Activated CD8-positive, alpha-beta T cell treated with anti-CD3 and anti-CD28 coated beads for 36 hours (primary cell): Measurements from ENCODE around the gene CCDC28A. TPM values are rescaled to one million over a fixed set of nuclear protein-coding genes. Genes with fewer than 3 reads are reported as not detected.

Source experiments
- ATAC-seq: fragments of 200-7000 bp; cut with Tn5 transposase; one replicate; pipeline ENCODE4 v1.10.0; 2021; ENCODE audit warnings: mild to moderate bottlenecking, moderate library complexity
- CTCF ChIA-PET: fragments of 350-600 bp; sonication (Branson Sonifier 250); formaldehyde crosslinking; loops from one replicate; lab custom pipeline; 2021; ENCODE audit warnings: antibody characterized with exemption; lab: Charles Lee
- POLR2A ChIA-PET: fragments of 350-600 bp; sonication (Branson Sonifier 250); formaldehyde crosslinking; loops from one replicate; lab custom pipeline; 2021; ENCODE audit warnings: antibody characterized with exemption; lab: Charles Lee
- DNase-seq: peaks from one replicate; pipeline ENCODE4 v3.0.0-alpha.2; 2020
- H3K27ac Mint-ChIP-seq: one replicate; pipeline ENCODE4 v1.8.0; 2021; ENCODE audit warnings: mild to moderate bottlenecking, mixed read lengths
- H3K27me3 Mint-ChIP-seq: one replicate; pipeline ENCODE4 v1.8.0; 2021; ENCODE audit warnings: mixed read lengths
- H3K36me3 Mint-ChIP-seq: one replicate; pipeline ENCODE4 v1.8.0; 2021; ENCODE audit warnings: low read depth, mixed read lengths
- H3K4me1 Mint-ChIP-seq: one replicate; pipeline ENCODE4 v1.8.0; 2021; ENCODE audit warnings: low read depth, mixed read lengths
- H3K4me3 Mint-ChIP-seq: one replicate; pipeline ENCODE4 v1.8.0; 2021; ENCODE audit warnings: mild to moderate bottlenecking, moderate library complexity, mixed read lengths
- H3K9me3 Mint-ChIP-seq: one replicate; pipeline ENCODE4 v1.8.0; 2021; ENCODE audit warnings: mixed read lengths
- intact Hi-C: fragments of 100-400 bp; cut with micrococcal nuclease; formaldehyde crosslinking; loops from one replicate; pipeline ENCODE4 v1.10.0; 2022
- total RNA-seq, 2 experiments: library from RNA; stranded (reverse); gene quantifications; one replicate each; pipeline ENCODE4 v1.2.3, GENCODE V29; 2021
- TF ChIP-seq, protein P1 (sequence below): fragments of 200-600 bp; IDR thresholded peaks from one replicate; pipeline ENCODE4 v1.8.0; 2022; ENCODE audit warnings: antibody characterized with exemption, mild to moderate bottlenecking

CCDC28A gene
- total RNA-seq, 2 experiments from 2014 or later, result 15.0 to 15.7 TPM

DNA sequence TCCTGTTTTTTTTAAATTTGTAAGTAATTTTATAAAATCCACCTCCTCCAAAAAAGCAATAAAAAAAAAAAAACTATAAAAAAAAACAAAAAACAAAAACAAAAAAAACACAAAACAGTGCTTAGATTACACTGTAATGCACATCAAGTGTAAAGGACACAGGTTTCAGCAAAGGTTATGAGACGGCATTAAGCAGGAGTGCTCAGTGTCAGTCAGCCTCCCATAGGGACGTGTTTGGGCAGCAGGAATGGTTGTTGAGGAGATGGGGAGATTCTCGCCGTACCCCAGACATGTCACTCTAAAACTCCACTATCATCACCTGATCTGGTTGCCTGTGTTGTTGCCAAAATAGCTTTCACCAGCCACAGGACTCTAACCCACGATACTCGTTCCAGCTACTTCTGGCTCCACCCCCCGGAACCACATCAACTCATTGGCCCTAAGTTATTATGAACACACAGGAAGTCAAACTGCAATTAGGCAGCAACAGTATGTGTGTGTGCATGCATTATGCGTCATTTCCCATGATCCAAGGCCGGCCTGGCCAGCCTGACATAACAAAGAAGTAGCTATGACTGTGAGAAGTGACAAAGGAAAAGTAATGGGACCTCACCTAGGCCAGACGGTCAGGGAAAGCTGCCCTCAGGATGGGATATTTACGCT, 51.0 kb downstream of the CCDC28A start:
- Mint-ChIP-seq H3K27me3 (no peaks in the 10 kb centered on the region), H3K4me1 (peaks cover 6% of the 10 kb centered on the region), H3K9me3 (no peaks in the 10 kb centered on the region), H3K27ac (peak overlapping the region; percentile 49), H3K4me3 (no peak overlapping the region), H3K36me3 (no peaks in the 10 kb centered on the region)
- TF ChIP-seq, protein P1, sequence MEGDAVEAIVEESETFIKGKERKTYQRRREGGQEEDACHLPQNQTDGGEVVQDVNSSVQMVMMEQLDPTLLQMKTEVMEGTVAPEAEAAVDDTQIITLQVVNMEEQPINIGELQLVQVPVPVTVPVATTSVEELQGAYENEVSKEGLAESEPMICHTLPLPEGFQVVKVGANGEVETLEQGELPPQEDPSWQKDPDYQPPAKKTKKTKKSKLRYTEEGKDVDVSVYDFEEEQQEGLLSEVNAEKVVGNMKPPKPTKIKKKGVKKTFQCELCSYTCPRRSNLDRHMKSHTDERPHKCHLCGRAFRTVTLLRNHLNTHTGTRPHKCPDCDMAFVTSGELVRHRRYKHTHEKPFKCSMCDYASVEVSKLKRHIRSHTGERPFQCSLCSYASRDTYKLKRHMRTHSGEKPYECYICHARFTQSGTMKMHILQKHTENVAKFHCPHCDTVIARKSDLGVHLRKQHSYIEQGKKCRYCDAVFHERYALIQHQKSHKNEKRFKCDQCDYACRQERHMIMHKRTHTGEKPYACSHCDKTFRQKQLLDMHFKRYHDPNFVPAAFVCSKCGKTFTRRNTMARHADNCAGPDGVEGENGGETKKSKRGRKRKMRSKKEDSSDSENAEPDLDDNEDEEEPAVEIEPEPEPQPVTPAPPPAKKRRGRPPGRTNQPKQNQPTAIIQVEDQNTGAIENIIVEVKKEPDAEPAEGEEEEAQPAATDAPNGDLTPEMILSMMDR, result no peak
- CTCF ChIA-PET, result interaction anchor here (0.9 kb wide), 1 partner anchor 9 kb away, joined by 3 read pairs; no protein-coding TSS in a partner anchor
- POLR2A ChIA-PET, result no interaction called here
- ATAC-seq, result peak; percentile 96
- intact Hi-C loops, result no loop called here
- peak; percentile 73 for DNase-seq

DNA sequence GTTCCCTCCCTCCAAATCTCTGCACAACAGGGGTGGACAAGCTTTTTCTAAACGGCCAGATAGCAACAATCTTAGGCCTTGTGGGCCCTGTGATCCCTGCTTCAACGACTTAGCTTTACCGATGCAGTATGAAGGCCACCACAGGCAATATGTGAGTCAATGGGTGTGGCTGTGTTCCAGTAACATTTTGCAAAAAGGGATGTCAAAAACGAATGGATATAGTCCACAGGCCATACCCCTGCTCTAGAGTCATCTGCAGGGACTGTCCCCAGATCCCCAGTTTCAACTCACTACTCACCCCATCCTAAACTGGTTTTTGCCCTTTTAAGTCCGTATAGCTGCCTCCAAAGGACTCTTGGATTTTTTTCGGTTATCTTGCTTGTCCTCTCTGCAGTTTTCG, 56.7 kb downstream of the CCDC28A start:
- POLR2A ChIA-PET, result interaction anchor here (1.1 kb wide), 1 partner anchor 11 kb away, joined by 4 read pairs; no protein-coding TSS in a partner anchor
- Mint-ChIP-seq H3K36me3 (no peaks in the 10 kb centered on the region), H3K27ac (no peak overlapping the region), H3K4me3 (no peak overlapping the region), H3K9me3 (no peaks in the 10 kb centered on the region), H3K4me1 (no peaks in the 10 kb centered on the region), H3K27me3 (no peaks in the 10 kb centered on the region)
- ATAC-seq, result no peak
- TF ChIP-seq, protein P1, result no peak
- intact Hi-C loops, result no loop called here
- CTCF ChIA-PET, result no interaction called here
- DNase-seq, result no peak

DNA sequence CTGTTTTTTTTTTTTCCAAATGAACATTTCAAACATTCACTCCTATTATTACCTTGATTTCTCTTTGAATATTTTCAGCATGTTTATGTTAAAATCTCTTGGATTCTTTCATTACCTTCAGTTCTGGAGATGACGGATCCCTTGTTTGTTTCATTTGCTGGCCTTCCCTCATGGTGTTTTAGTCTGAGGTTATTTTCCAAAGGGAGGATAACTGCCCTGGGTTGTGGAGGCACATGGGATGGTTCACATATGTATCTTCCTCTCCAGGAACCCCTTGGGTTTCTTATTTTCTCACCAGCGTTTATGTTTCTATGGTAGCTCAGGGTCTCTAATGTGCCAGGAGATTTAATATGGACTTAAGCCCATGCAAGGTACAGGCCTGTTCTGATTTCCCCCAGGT, 58.6 kb downstream of the CCDC28A start:
- DNase-seq (no peak), ATAC-seq (no peak)
- TF ChIP-seq, protein P1, result no peak
- Mint-ChIP-seq H3K4me1 (no peaks in the 10 kb centered on the region), H3K27ac (no peak overlapping the region), H3K4me3 (no peak overlapping the region), H3K27me3 (no peaks in the 10 kb centered on the region), H3K36me3 (no peaks in the 10 kb centered on the region), H3K9me3 (no peaks in the 10 kb centered on the region)
- ChIA-PET POLR2A (no interaction called here), CTCF (interaction anchor here (1.7 kb wide), 1 partner anchor 16 kb away, joined by 4 read pairs; no protein-coding TSS in a partner anchor)
- intact Hi-C loops, result no loop called here

DNA sequence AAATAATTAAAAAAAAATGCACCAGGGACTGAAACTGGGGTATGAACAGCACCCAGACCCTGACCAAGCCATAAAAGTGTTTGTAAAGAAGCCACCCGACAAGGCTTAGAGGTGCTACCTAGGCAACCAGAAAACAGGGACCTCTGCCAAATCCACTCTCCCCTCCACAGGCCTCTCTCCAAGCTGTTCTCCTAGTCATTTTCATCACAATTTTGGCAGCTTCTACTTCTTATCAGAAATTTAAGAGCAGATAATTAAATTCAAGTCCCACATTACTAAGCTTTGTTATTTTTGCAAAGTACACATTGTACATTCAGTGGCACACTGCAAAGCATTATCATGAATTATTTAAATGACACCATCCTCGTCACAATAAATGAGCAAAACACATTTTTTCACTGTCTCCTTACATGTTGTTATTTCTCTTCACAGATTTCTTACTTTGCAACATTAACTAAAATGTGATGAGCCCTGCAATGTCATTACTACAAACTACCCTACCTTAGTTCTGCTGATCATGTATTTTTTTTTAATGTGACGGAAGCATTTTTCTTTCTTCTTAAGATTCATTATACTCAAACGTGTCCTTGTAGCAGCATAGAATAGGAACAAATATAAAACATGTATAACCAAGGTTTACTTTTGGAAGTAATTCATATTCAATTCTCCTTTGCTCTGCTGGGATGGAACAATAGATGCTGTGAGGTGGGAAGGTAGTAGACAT, 60.4 kb downstream of the CCDC28A start:
- DNase-seq (no peak), ATAC-seq (no peak)
- Mint-ChIP-seq H3K4me1 (no peaks in the 10 kb centered on the region), H3K36me3 (no peaks in the 10 kb centered on the region), H3K27ac (no peak overlapping the region), H3K4me3 (no peak overlapping the region), H3K27me3 (no peaks in the 10 kb centered on the region), H3K9me3 (no peaks in the 10 kb centered on the region)
- ChIA-PET POLR2A (no interaction called here), CTCF (interaction anchor here (1.7 kb wide), 1 partner anchor 18 kb away, joined by 4 read pairs; no protein-coding TSS in a partner anchor)
- TF ChIP-seq, protein P1, result no peak
- intact Hi-C loops, result no loop called here

DNA sequence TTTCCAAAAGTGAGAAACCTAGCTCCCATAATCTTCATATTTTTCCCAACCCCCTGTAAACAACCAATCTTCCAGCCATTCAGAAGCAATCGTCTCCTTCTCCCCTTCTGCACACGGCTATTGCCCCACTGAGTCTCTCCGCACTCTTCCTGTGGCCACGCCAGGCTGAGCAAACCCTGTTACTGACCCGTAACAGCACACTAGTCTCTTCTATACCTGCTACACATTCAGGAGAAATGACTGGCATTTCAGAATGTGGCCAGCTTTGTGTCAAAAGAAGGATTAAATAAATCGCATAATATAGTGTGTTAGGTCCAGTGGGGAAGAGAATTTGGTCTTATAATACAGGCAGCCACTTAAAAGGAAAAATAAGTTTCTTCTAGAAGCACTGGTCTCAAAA, 63.7 kb downstream of the CCDC28A start:
- H3K4me1 Mint-ChIP-seq, result no peaks in the 10 kb centered on the region
- H3K4me3 Mint-ChIP-seq, result no peak overlapping the region
- H3K36me3 Mint-ChIP-seq, result no peaks in the 10 kb centered on the region
- CTCF ChIA-PET, result interaction anchor here (1.0 kb wide), 1 partner anchor 20 kb away, joined by 3 read pairs; no protein-coding TSS in a partner anchor
- POLR2A ChIA-PET, result no interaction called here
- intact Hi-C loops, result no loop called here
- DNase-seq (no peak), ATAC-seq (no peak)
- H3K9me3 Mint-ChIP-seq, result no peaks in the 10 kb centered on the region
- no peak overlapping the region for H3K27ac Mint-ChIP-seq
- H3K27me3 Mint-ChIP-seq, result no peaks in the 10 kb centered on the region
- TF ChIP-seq, protein P1, result no peak
